Chondrocyte (in vitro differentiated cells): ENCODE results near the gene SETD2. TPM values are rescaled to one million over a fixed set of nuclear protein-coding genes. Genes with fewer than 3 reads are reported as not detected.
"Not testable (repeated sequence)": the region's sequence is repeated elsewhere in the genome, so short reads cannot be mapped to it uniquely, and the experiment has no call there.

Source experiments
- DNase-seq: peaks from one replicate; pipeline ENCODE4 v3.0.0; 2021; ENCODE audit warnings: mixed read lengths, low spot score
- H3K27ac Mint-ChIP-seq: one replicate; pipeline ENCODE4 v1.8.0; 2021; ENCODE audit warnings: mild to moderate bottlenecking, moderate library complexity, mixed read lengths; ENCODE audit not compliant: unreplicated experiment
- H3K27me3 Mint-ChIP-seq: 2 replicates; pipeline ENCODE4 v1.8.0; 2021; ENCODE audit warnings: low read depth, mixed read lengths
- H3K36me3 Mint-ChIP-seq: 2 replicates; pipeline ENCODE4 v1.8.0; 2021; ENCODE audit warnings: low read depth, mixed read lengths
- H3K4me1 Mint-ChIP-seq: 2 replicates; pipeline ENCODE4 v1.8.0; 2021; ENCODE audit warnings: low read depth, mild to moderate bottlenecking, mixed read lengths
- H3K4me3 Mint-ChIP-seq: one replicate; pipeline ENCODE4 v1.8.0; 2021; ENCODE audit warnings: mild to moderate bottlenecking, moderate library complexity, mixed read lengths; ENCODE audit not compliant: unreplicated experiment
- H3K9me3 Mint-ChIP-seq: 2 replicates; pipeline ENCODE4 v1.8.0; 2021; ENCODE audit warnings: low read depth, mixed read lengths
- total RNA-seq: library from RNA; stranded (reverse); gene quantifications from 3 replicates; pipeline ENCODE4 v1.2.1, GENCODE V29; 2021
- TF ChIP-seq, protein P1 (sequence below): fragments of 200-600 bp; sonication (generic); IDR thresholded peaks from 2 replicates; pipeline ENCODE4 v1.5.0; 2021; ENCODE audit warnings: antibody characterized with exemption, mild to moderate bottlenecking, moderate library complexity

Gene SETD2
- total RNA-seq, 1 donor from 2014 or later = 37.3 TPM

GRCh38 chr3:47145272-47145671, 18.6 kb downstream of the SETD2 start:
- no peaks in the 10 kb centered on the region for H3K9me3 Mint-ChIP-seq
- H3K27ac Mint-ChIP-seq = peak overlapping the region; percentile 17
- H3K36me3 Mint-ChIP-seq = no peaks in the 10 kb centered on the region

DNA sequence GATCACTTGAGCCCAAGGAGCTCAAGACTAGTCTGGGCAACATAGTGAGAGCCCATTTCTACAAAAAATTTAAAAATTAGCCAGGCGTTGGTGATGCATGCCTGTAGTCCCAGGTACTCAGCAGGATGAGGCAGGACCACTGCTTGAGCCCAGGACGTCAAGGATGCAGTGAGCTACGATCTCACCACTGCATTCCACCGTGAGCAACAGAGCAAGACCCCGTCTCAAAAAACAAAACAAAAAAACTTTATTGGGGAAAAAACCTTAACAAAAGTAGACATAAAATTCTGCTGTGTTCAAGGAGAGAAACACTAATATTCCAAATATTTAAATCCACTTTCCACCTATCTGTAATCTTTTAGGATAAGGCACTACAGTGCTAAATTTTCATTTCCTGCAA, 20.8 kb downstream of the SETD2 start:
- H3K9me3 Mint-ChIP-seq = no peaks in the 10 kb centered on the region
- no peak overlapping the region for H3K27ac Mint-ChIP-seq
- TF ChIP-seq, protein P1, sequence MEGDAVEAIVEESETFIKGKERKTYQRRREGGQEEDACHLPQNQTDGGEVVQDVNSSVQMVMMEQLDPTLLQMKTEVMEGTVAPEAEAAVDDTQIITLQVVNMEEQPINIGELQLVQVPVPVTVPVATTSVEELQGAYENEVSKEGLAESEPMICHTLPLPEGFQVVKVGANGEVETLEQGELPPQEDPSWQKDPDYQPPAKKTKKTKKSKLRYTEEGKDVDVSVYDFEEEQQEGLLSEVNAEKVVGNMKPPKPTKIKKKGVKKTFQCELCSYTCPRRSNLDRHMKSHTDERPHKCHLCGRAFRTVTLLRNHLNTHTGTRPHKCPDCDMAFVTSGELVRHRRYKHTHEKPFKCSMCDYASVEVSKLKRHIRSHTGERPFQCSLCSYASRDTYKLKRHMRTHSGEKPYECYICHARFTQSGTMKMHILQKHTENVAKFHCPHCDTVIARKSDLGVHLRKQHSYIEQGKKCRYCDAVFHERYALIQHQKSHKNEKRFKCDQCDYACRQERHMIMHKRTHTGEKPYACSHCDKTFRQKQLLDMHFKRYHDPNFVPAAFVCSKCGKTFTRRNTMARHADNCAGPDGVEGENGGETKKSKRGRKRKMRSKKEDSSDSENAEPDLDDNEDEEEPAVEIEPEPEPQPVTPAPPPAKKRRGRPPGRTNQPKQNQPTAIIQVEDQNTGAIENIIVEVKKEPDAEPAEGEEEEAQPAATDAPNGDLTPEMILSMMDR = no peak
- H3K36me3 Mint-ChIP-seq = no peaks in the 10 kb centered on the region
- no peak for DNase-seq
- H3K27me3 Mint-ChIP-seq = no peaks in the 10 kb centered on the region
- H3K4me3 Mint-ChIP-seq = no peak overlapping the region
- peaks cover 19% of the 10 kb centered on the region for H3K4me1 Mint-ChIP-seq

More at GRCh38 chr3:47145272-47145671, 18.6 kb downstream of the SETD2 start:
- Mint-ChIP-seq H3K4me1 (peaks cover 28% of the 10 kb centered on the region), H3K4me3 (no peak overlapping the region), H3K27me3 (no peaks in the 10 kb centered on the region)
- no peak for DNase-seq
- TF ChIP-seq, protein P1 = no peak

GRCh38 chr3:47142536-47142935, 21.4 kb downstream of the SETD2 start:
- H3K4me3 Mint-ChIP-seq, DNase-seq, H3K9me3 Mint-ChIP-seq, H3K27ac Mint-ChIP-seq, H3K36me3 Mint-ChIP-seq, H3K27me3 Mint-ChIP-seq: not testable (repeated sequence)
- peaks cover 19% of the 10 kb centered on the region for H3K4me1 Mint-ChIP-seq

- H3K4me3 Mint-ChIP-seq = not testable (repeated sequence)
These were observed 22.9 kb downstream of the SETD2 start for GRCh38 chr3:47140973-47141461.

DNA sequence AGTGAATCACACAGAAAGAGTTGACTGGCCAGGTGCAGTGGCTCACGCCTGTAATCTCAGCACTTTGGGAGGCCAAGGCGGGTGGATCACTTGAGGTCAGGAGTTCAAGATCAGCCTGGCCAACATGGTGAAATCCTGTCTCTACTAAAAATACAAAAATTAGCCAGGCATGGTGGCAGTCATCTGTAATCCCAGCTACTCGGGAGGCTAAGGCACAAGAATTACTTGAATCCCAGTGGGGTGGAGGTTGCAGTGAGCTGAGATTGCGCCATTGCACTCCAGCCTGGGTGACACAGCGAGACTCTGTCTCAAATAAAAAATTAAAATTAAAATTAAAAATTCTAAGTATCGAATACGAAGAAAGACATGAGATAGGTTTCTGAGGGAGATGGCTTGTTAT, 23.4 kb downstream of the SETD2 start:
- H3K27me3 Mint-ChIP-seq, H3K27ac Mint-ChIP-seq, H3K36me3 Mint-ChIP-seq, H3K4me3 Mint-ChIP-seq, H3K9me3 Mint-ChIP-seq, DNase-seq: not testable (repeated sequence)
- H3K4me1 Mint-ChIP-seq = peaks cover 26% of the 10 kb centered on the region

More at GRCh38 chr3:47140973-47141461, 22.9 kb downstream of the SETD2 start:
- Mint-ChIP-seq H3K4me1 (peaks cover 23% of the 10 kb centered on the region), H3K27ac (peak overlapping the region; percentile 54)
- H3K9me3 Mint-ChIP-seq, H3K27me3 Mint-ChIP-seq, DNase-seq, H3K36me3 Mint-ChIP-seq: not testable (repeated sequence)

DNA sequence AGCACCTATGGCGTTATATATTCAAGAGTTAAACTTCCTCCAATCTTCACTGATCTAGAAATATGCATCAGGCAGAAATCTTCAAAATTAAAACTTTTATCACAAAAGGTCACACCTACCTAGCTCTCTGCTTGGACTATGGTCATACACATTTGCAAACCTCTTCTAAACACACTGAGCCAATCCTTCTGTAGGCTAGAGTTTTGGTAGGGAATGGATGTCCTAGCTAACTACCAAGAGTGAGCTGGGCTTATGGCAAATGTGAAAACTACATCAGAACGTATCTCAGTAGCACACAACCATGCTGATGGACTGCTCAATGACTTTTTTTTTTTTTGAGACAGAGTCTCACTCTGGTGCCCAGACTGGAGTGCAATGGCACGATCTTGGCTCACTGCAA, 29.6 kb downstream of the SETD2 start:
- Mint-ChIP-seq H3K4me1 (peaks cover 32% of the 10 kb centered on the region), H3K36me3 (no peaks in the 10 kb centered on the region), H3K9me3 (no peaks in the 10 kb centered on the region), H3K27ac (no peak overlapping the region), H3K4me3 (no peak overlapping the region), H3K27me3 (no peaks in the 10 kb centered on the region)
- no peak for DNase-seq
- TF ChIP-seq, protein P1 = no peak

DNA sequence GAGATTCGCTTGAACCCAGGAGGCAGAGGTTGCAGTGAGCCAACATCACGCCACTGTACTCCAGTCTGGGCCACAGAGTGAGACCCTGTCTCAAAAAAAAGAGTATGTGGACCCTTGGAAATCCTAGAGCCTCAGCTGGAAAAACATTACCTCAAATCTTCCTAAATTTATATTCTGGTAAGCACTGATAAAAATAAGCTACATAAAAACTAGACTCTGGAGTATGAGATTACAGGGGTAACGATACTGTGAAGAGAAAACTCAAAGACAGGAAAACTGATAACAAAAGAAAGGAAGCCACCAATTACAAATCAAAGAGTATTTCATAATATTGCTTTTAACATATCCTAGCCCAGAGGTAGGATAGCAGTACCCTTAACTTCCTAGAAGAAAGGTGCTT, 30.3 kb downstream of the SETD2 start:
- Mint-ChIP-seq H3K27me3 (no peaks in the 10 kb centered on the region), H3K9me3 (no peaks in the 10 kb centered on the region), H3K27ac (no peak overlapping the region), H3K4me3 (no peak overlapping the region), H3K36me3 (no peaks in the 10 kb centered on the region), H3K4me1 (peaks cover 32% of the 10 kb centered on the region)
- no peak for DNase-seq
- TF ChIP-seq, protein P1 = no peak
